Cardiac muscle cell (in vitro differentiated cells and primary cell): Measurements from ENCODE around the gene SLC30A7. TPM values are rescaled to one million over a fixed set of nuclear protein-coding genes. Genes with fewer than 3 reads are reported as not detected.
"Not testable (repeated sequence)": the region's sequence is repeated elsewhere in the genome, so short reads cannot be mapped to it uniquely, and the experiment has no call there.

Experiments
- DNase-seq, 2 donors: peaks; one replicate each; pipeline versions ENCODE4 v3.0.0 to v3.0.0-alpha.2; 2010 to 2017; ENCODE audit warnings: low read depth in 1 of 2, low spot score in 1 of 2
- H3K27ac ChIP-seq: fragments of 200-600 bp; sonication (generic); 2 replicates; pipeline ENCODE4 v1.5.1; 2016
- H3K27me3 ChIP-seq: fragments of 200-600 bp; sonication (generic); 2 replicates; pipeline ENCODE4 v1.6.0; 2016; ENCODE audit warnings: control low read depth
- H3K36me3 ChIP-seq: fragments of 200-600 bp; sonication (generic); 2 replicates; pipeline ENCODE4 v1.5.1; 2016; ENCODE audit warnings: control low read depth
- H3K4me1 ChIP-seq: fragments of 200-600 bp; sonication (generic); 2 replicates; pipeline ENCODE4 v1.8.1; 2017; ENCODE audit warnings: low read depth, mild to moderate bottlenecking, mixed run types
- H3K4me3 ChIP-seq: fragments of 200-600 bp; sonication (generic); 2 replicates; pipeline ENCODE4 v1.5.1; 2016; ENCODE audit warnings: mild to moderate bottlenecking
- H3K9me3 ChIP-seq: fragments of 200-600 bp; sonication (generic); 2 replicates; pipeline ENCODE4 v1.5.1; 2017; ENCODE audit warnings: low read depth, mild to moderate bottlenecking, control low read depth
- CTCF ChIP-seq: IDR thresholded peaks from 2 replicates; pipeline ENCODE4 v1.5.1; 2012; ENCODE audit warnings: low read depth, mild to moderate bottlenecking, low read length
- polyA plus RNA-seq: library from polyadenylated mRNA; unstranded; fragments of >200 nt; fragmentation: Nextera tagmentation; extraction: Ambion mirVana; gene quantifications from 2 replicates; pipeline ENCODE4 v1.2.1, GENCODE V29; 2016
- total RNA-seq: library from RNA; depleted of rRNA; stranded (reverse); fragments of >200 nt; gene quantifications from 2 replicates; pipeline ENCODE4 v1.2.3, GENCODE V29; 2016

Gene SLC30A7
- total and polyA plus RNA-seq, 2 experiments from 2014 or later, result 5.3 to 6.9 TPM

GRCh38 chr1:100879422-100879821 lies 16.5 kb upstream of the SLC30A7 start:
- Histone ChIP-seq H3K9me3 (no peaks in the 10 kb centered on the region), H3K27ac (no peak overlapping the region), H3K27me3 (no peaks in the 10 kb centered on the region), H3K4me1 (no peaks in the 10 kb centered on the region), H3K36me3 (peaks cover 10% of the 10 kb centered on the region), H3K4me3 (no peak overlapping the region)
- peak in 1 of 2 donors; percentile 36 for DNase-seq
- TF ChIP-seq CTCF, result no peak

GRCh38 chr1:100881687-100882086 lies 14.2 kb upstream of the SLC30A7 start:
- TF ChIP-seq CTCF, result no peak
- Histone ChIP-seq H3K4me1 (no peaks in the 10 kb centered on the region), H3K27me3 (no peaks in the 10 kb centered on the region), H3K9me3 (no peaks in the 10 kb centered on the region), H3K27ac (no peak overlapping the region), H3K4me3 (no peak overlapping the region), H3K36me3 (peaks cover 10% of the 10 kb centered on the region)
- no peak for DNase-seq

- no peak overlapping the region for H3K27ac ChIP-seq
- no peaks in the 10 kb centered on the region for H3K9me3 ChIP-seq
- H3K27me3 ChIP-seq, result no peaks in the 10 kb centered on the region
- no peaks in the 10 kb centered on the region for H3K4me1 ChIP-seq
- no peak for DNase-seq
- H3K36me3 ChIP-seq, result peaks cover 3% of the 10 kb centered on the region
- TF ChIP-seq CTCF, result no peak
- H3K4me3 ChIP-seq, result no peak overlapping the region
Observed at GRCh38 chr1:100882698-100883097, 13.2 kb upstream of the SLC30A7 start.

- Histone ChIP-seq H3K4me1 (no peaks in the 10 kb centered on the region), H3K9me3 (no peaks in the 10 kb centered on the region), H3K27ac (no peak overlapping the region), H3K27me3 (no peaks in the 10 kb centered on the region), H3K4me3 (no peak overlapping the region), H3K36me3 (peaks cover 3% of the 10 kb centered on the region)
- DNase-seq, result peak in 1 of 2 donors; percentile 57
- TF ChIP-seq CTCF, result no peak
Observed at GRCh38 chr1:100883963-100884362, 11.9 kb upstream of the SLC30A7 start.

GRCh38 chr1:100889007-100889406 lies 6.9 kb upstream of the SLC30A7 start:
- not testable (repeated sequence) for H3K4me3 ChIP-seq

GRCh38 chr1:100889869-100890482 lies 5.9 kb upstream of the SLC30A7 start:
- not testable (repeated sequence) for H3K4me1 ChIP-seq, H3K36me3 ChIP-seq, H3K27me3 ChIP-seq, H3K4me3 ChIP-seq, H3K27ac ChIP-seq, DNase-seq, H3K9me3 ChIP-seq

More at GRCh38 chr1:100889007-100889406, 6.9 kb upstream of the SLC30A7 start:
- not testable (repeated sequence) for H3K9me3 ChIP-seq, H3K27me3 ChIP-seq, H3K36me3 ChIP-seq, H3K4me1 ChIP-seq, DNase-seq, H3K27ac ChIP-seq
